ENCODE data around the gene SLAMF6.
"Not testable (repeated sequence)": the region's sequence is repeated elsewhere in the genome, so short reads cannot be mapped to it uniquely, and the experiment has no call there.

SLAMF6 gene

DNA sequence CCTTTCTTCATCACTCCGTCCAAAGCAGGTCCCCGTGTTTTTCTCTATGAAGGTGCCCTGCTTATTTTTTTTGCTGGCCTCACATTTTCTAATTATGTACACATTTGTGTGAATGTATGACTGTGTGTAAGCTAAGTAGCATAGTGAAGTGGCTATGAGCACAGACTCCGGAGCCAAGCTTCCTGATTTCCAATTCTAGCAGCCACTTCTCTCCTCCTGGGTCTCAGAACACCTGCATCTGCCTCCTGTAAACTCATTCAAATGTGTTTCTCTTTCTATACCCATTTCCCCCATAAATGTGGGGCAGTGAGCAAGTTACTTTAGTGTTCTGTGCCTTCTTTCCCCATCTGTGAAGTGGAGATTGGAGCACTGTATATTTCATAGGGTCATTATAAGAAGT, 2.1 kb downstream of the SLAMF6 start:
- no peak for DNase-seq
- in situ Hi-C loops (cut with HindIII; ENCODE audit: low pct_ligation_motif_present, low pct_unique_long_range_greater_than_20kb, low sequenced_read_pairs), result no loop called here

- in situ Hi-C loops (cut with HindIII; ENCODE audit: low pct_ligation_motif_present, low pct_unique_long_range_greater_than_20kb, low sequenced_read_pairs), result no loop called here
Measured at GRCh38 chr1:160520582-160520981, 2.5 kb downstream of the SLAMF6 start.

DNA sequence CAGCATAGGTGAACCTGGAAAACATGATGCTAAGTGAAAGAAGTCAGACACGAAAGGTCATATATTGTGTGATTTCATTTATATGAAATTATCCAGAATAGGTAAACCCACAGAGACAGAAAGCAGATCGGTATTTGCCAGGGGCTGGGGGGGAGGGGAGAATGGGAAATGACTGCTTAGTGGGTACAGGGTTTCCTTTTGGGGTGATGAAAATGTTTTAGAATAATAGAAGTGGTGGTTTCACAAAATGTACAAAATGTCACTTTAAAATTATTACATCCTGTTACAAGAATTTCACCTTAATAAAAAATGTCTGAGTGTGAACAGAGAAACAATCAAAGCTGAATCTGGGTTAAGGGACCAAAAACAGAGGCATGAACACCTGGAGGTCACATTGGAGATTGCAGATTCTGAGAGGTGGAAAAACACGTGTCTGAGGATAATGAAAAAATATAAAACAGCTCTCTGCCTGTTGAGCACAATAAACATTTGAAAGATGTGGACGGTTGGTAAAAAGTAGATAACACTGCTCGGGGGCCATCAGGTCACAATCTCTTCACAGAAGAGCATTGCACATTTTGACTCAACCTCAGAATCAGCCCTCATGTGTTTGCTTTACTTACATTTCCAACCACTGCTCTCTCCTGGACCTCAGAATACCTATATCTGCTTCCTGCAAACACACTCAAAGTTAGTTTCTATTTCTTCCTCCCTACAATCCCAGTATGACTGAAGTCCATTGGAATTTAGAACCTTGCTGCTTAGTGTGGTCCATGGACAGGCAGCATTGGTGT, 3.2 kb downstream of the SLAMF6 start:
- in situ Hi-C loops (cut with HindIII; ENCODE audit: low pct_ligation_motif_present, low pct_unique_long_range_greater_than_20kb, low sequenced_read_pairs), result no loop called here
- peak; percentile 29 for DNase-seq

More at GRCh38 chr1:160520582-160520981, 2.5 kb downstream of the SLAMF6 start:
- DNase-seq, result no peak

- DNase-seq; in situ Hi-C loops (cut with HindIII; ENCODE audit: low pct_ligation_motif_present, low pct_unique_long_range_greater_than_20kb, low sequenced_read_pairs): not testable (repeated sequence)
Measured at GRCh38 chr1:160517519-160517918, 5.5 kb downstream of the SLAMF6 start.

- in situ Hi-C loops (cut with HindIII; ENCODE audit: low pct_ligation_motif_present, low pct_unique_long_range_greater_than_20kb, low sequenced_read_pairs), result not testable (repeated sequence)
Measured at GRCh38 chr1:160515908-160516307, 7.1 kb downstream of the SLAMF6 start.

GRCh38 chr1:160504651-160505050, 18.4 kb downstream of the SLAMF6 start:
- DNase-seq, result no peak

More at GRCh38 chr1:160515908-160516307, 7.1 kb downstream of the SLAMF6 start:
- not testable (repeated sequence) for DNase-seq

DNA sequence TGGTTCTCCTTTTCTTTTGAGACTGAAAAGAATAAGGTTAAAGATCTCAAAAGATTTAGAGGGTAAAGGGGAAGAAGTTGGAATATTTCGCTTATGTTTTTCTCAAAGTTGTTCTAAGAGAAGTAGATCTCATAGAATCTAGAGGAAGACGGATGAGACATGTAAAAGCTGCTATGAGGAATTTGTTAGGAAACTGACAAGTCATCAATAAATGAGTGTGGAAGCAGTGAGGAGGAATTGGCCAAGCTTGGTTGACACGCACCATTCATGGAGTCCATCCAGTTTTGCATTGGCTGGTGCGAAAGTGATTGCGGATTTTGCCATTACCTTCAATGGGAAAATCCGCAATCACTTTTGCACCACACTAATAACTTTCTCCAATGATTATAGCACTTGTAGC, 20.0 kb downstream of the SLAMF6 start:
- in situ Hi-C loops (cut with HindIII; ENCODE audit: low pct_ligation_motif_present, low pct_unique_long_range_greater_than_20kb, low sequenced_read_pairs), result no loop called here
- no peak for DNase-seq

More at GRCh38 chr1:160504651-160505050, 18.4 kb downstream of the SLAMF6 start:
- in situ Hi-C loops (cut with HindIII; ENCODE audit: low pct_ligation_motif_present, low pct_unique_long_range_greater_than_20kb, low sequenced_read_pairs), result no loop called here

GRCh38 chr1:160500321-160500990, 22.6 kb downstream of the SLAMF6 start:
- in situ Hi-C loops (cut with HindIII; ENCODE audit: low pct_ligation_motif_present, low pct_unique_long_range_greater_than_20kb, low sequenced_read_pairs), result no loop called here
- no peak for DNase-seq

GRCh38 chr1:160499631-160500030, 23.4 kb downstream of the SLAMF6 start:
- DNase-seq, result no peak

DNA sequence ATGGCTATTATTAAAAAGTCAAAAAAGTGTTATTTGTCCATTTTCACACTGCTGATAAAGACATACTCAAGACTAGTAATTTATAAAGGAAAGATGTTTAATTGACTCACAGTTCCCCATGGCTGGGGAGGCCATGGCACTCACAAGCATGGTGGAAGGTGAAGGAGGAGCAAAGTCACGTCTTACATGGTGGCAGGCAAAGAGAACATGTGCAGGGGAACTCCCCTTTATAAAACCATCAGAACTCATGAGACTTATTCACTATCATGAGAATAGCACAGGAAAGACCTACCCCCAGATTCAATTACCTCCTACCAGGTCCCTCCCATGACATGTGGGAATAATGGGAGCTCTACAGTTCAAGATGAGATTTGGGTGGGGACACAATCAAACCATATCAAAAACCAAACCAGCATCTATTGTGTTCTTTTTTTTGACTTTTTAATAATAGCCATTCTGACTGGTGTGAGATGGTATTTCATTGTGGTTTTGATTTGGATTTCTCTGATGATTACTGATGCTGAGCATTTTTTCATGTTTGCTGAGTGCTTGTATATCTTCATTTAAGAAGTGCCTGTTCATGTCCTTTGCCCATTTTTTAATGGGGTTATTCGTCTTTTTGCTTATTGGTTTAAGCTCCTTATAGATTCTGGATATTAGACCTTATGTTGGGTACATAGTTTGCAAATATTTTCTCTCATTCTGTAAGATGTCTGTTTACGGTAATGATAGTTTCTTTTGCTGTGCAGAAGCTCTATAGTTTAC, 24.6 kb downstream of the SLAMF6 start:
- DNase-seq; in situ Hi-C loops (cut with HindIII; ENCODE audit: low pct_ligation_motif_present, low pct_unique_long_range_greater_than_20kb, low sequenced_read_pairs): not testable (repeated sequence)

More at GRCh38 chr1:160499631-160500030, 23.4 kb downstream of the SLAMF6 start:
- in situ Hi-C loops (cut with HindIII; ENCODE audit: low pct_ligation_motif_present, low pct_unique_long_range_greater_than_20kb, low sequenced_read_pairs), result no loop called here

- no peak for DNase-seq
- in situ Hi-C loops (cut with HindIII; ENCODE audit: low pct_ligation_motif_present, low pct_unique_long_range_greater_than_20kb, low sequenced_read_pairs), result no loop called here
Measured at GRCh38 chr1:160496334-160496733, 26.7 kb downstream of the SLAMF6 start.

DNA sequence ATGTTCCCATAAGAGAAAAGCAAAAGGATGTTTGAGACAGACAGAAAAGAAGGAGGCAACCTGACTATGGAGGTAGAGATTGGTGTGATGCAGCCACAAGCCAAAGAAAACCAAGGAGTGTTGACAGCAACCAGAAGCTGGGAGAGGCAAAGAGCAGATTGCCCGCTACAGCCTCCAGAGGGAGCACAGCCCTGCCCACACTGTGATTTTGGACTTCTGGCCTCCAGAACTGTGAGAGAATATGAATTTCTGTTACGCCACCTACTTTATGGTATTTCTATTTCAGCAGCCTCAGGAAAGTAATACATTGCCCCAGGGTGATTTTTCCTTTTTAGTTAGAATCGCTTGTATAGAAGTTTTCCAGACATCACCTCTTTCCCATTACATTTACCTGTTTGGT, 28.4 kb downstream of the SLAMF6 start:
- in situ Hi-C loops (cut with HindIII; ENCODE audit: low pct_ligation_motif_present, low pct_unique_long_range_greater_than_20kb, low sequenced_read_pairs), result no loop called here
- DNase-seq, result peak; percentile 12

DNA sequence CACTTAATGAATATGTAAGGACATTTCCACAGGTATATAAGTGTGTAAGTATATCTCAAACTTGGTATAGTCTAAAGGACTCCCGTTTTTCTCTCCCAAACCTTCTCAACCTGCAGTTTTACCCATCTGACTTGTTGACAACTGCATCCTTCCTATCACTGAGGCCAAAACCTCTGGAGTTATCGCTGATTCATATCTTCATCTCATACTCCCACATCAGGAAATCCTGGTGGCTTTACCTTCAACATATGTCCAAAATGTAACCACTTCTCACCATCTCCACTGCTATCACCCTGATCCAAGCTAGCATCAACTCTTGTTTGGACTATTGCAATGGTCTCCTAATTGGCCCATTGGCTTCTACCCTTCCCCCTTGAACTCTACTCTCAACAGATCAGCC, 30.4 kb downstream of the SLAMF6 start:
- in situ Hi-C loops (cut with HindIII; ENCODE audit: low pct_ligation_motif_present, low pct_unique_long_range_greater_than_20kb, low sequenced_read_pairs), result no loop called here
- no peak for DNase-seq

DNA sequence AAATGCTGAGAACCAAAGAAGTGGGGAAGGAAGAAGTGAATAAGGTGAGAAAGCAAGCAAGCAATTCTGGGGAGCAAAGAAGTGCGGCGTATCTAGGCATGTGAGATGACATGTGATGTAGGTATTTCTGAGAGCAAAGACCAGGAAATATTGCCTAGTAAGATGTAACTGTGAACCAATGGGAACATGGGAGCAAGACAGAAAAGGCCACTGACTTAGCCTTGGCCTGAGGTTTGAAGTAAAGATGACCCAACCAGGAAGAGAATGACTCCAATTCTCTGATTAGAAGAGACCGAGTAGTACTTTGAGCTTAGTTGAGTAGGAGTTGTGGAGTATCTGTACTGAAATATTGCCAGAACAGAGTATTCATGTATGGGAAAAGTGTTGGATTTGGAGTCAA, 31.1 kb downstream of the SLAMF6 start:
- DNase-seq, result no peak
- in situ Hi-C loops (cut with HindIII; ENCODE audit: low pct_ligation_motif_present, low pct_unique_long_range_greater_than_20kb, low sequenced_read_pairs), result no loop called here

GRCh38 chr1:160491017-160491416, 32.0 kb downstream of the SLAMF6 start:
- in situ Hi-C loops (cut with HindIII; ENCODE audit: low pct_ligation_motif_present, low pct_unique_long_range_greater_than_20kb, low sequenced_read_pairs), result no loop called here
- no peak for DNase-seq

DNA sequence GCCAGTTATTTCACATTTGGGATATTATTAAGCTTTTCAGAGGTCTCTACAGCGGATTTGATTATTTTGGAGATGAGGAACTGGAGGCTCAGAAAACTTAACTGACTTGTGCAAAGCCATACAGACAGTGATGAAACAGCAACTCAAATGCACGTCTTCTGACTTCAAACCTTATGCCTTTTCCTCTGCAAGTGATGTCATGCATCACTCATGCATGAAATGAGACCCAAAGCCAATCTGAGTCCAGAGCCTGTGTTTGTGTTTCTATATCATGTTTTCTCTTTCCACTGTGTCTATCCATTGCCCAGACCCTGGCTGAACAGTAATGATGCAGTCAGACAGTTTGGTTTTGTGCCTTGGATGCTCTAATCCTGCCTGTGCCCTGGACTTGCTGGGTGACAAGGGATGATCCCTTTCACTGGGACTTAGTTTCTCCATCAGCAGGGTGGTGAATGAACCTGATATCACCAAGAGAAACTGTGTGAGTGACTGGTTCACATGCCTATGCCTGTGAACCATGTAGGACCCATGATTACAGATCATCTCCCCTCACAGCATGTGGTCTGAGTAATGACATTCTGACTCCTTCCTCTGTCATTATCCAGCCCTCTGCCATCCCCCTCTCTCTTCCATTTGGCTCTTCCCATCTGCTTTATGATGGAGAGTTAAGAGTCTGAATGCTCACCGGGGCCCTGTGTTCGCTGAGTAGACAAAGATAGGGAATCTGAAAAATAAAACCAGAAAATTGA, 33.4 kb downstream of the SLAMF6 start:
- DNase-seq, result no peak

DNA sequence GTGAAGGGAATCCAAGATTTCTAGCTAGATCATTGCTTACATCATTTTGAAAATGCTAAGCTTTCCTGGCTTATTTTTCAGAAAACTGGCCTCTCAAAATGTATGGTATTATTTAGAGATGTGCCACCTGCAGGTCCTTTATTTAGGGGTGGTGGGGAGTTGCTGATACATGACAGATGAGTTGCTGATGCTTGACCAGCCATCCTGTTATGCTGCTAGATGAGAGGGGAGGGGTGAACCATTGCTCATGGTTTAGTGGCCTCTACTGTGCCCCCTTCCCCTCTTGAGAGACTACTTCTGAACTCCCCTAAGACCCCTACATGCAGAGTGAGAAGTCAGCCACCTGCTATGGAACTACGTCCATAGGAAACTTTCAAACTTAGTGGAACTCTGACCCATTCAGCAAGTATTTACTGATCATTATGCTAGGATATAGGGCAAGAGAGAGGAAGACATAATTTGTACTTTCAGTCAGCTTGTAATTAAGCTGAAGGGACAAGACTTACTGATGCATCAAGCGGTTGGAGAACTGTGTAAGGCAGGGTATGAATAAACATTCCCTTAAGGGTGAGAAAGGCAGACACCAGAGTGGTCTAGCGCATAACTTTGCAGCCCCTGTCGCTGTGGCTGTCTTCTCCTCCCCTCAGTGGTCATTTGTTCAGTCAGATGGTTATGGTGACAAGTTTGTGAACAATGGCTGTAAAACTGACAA, 34.6 kb downstream of the SLAMF6 start:
- no peak for DNase-seq
- in situ Hi-C loops (cut with HindIII; ENCODE audit: low pct_ligation_motif_present, low pct_unique_long_range_greater_than_20kb, low sequenced_read_pairs), result no loop called here

More for the DNA sequence above, 33.4 kb downstream of the SLAMF6 start:
- in situ Hi-C loops (cut with HindIII; ENCODE audit: low pct_ligation_motif_present, low pct_unique_long_range_greater_than_20kb, low sequenced_read_pairs), result no loop called here

DNA sequence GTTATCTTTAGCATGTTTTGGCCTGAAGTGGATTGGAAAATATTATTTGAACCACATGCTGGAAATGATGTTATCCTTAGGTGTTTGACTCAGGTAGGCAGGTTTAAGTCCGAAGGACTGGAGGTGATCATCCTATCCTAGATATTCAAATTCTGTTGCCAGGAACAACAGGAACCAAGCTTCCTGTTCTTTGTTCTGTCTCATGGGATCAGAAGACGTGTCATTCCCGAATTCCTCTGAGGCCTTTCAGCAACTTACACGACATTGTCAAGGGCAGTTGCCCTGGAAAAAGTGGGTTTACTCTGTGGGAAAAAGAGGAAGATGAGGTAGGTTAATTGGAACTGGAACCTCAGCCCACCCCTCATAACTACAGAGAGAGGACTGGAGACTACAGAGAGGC, 36.6 kb downstream of the SLAMF6 start:
- in situ Hi-C loops (cut with HindIII; ENCODE audit: low pct_ligation_motif_present, low pct_unique_long_range_greater_than_20kb, low sequenced_read_pairs), result no loop called here

More for the DNA sequence above, 36.6 kb downstream of the SLAMF6 start:
- DNase-seq, result no peak
